AML-193 (cell line): ENCODE results near the gene UQCRHL.
"Not testable (repeated sequence)": the region's sequence is repeated elsewhere in the genome, so short reads cannot be mapped to it uniquely, and the experiment has no call there.

Experiments used
- DNase-seq, 2 experiments: peaks; one replicate each; lab custom pipeline; 2025; lab: John Stamatoyannopoulos, UW

UQCRHL gene

GRCh38 chr1:15807549-15807948 is at the start of gene UQCRHL:
TSS of gene UQCRHL (minus strand) at chr1:15807649. CDS start at chr1:15807649, 0 bp downstream.
- DNase-seq: not testable (repeated sequence)

DNA sequence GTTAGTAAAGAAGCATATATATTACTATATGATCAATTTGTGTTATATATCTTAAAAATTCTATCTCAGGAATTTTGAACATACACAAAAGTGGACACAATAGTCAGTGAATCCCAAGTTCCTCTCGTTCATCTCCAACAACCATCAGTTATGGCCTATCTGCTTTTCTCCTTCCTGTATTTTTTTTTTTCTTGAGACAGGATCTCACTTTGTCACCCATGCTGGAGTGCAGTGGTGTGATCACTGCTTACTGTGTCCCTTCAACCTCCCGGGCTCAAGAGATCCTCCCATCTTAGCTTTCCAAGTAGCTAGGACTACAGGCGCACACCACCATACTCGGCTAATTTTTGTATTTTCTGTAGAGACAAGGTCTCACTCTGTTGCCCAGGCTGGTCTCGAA is 49.4 kb upstream of the UQCRHL start:
- DNase-seq: no peak

- DNase-seq: no peak
Measured at GRCh38 chr1:15852828-15853302, 45.4 kb upstream of the UQCRHL start.

GRCh38 chr1:15852036-15852827 is 44.8 kb upstream of the UQCRHL start:
- no peak for DNase-seq

DNA sequence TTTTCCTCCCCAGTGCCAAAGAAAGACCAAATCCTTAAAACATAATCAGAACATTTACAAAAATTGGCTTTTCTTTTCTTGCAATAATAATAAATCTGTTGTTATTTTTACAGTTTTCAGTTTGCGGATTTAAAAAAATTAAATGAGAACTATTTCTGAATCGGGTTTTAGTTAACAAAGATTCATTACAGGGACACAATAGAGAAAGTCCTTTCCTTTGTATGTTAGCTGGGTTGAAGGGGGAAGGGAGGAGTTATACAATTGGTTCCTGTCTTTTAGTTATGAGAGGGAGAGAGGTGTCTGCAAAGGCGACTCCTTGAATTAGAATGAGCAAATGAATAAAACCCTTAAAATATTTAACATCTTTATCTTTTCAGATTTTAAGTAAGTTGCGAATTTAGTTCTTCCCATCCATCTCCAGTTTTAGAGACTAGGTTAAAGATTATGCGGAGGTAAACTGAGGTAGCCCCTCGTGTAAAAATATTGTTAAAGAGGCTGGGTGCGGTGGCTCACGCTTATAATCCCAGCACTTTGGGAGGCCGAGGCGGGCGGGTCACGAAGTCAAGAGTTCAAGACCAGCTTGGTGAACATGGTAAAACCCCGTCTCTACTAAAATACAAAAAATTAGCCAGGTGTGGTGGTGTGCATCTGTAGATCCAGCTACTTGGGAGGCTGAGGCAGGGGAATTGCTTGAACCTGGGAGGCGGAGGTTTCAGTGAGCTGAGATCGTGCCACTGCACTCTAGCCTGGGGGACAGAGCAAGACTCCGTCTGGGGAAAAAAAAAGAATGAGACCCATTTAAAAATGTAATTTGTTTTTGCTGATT is 44.0 kb upstream of the UQCRHL start:
- DNase-seq: peak in 1 of 2 experiments; percentile 5

DNA sequence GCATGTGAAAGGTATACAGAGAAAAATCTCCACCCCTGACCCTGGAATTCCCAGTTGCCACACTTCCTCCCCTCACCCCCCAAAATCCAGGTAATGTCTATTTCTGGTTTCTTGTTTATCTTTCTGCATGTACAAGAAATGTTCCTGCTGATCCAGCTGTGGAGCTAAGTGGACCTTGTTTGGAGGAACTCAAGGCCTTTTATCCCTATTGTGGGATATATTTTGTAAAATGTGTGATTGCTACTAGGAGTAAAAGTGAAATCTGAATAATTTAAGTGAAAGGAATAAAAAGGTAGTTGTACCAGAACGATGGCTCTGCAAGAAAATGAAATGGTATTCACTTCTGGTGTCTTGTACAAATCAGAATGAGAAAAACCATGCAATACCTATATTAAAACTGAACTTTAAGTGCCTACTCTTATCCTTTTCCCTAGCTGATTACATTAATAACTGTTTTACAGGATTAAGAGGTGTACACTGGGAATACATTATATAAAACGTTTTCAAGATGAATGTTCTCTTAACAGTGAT is 43.1 kb upstream of the UQCRHL start:
- DNase-seq: peak in 1 of 2 experiments; percentile 10

- peak in 1 of 2 experiments; percentile 15 for DNase-seq
Measured at GRCh38 chr1:15849775-15850324, 42.4 kb upstream of the UQCRHL start.

GRCh38 chr1:15848929-15849774 is 41.7 kb upstream of the UQCRHL start:
- DNase-seq: peak; percentile 28 to 43

DNA sequence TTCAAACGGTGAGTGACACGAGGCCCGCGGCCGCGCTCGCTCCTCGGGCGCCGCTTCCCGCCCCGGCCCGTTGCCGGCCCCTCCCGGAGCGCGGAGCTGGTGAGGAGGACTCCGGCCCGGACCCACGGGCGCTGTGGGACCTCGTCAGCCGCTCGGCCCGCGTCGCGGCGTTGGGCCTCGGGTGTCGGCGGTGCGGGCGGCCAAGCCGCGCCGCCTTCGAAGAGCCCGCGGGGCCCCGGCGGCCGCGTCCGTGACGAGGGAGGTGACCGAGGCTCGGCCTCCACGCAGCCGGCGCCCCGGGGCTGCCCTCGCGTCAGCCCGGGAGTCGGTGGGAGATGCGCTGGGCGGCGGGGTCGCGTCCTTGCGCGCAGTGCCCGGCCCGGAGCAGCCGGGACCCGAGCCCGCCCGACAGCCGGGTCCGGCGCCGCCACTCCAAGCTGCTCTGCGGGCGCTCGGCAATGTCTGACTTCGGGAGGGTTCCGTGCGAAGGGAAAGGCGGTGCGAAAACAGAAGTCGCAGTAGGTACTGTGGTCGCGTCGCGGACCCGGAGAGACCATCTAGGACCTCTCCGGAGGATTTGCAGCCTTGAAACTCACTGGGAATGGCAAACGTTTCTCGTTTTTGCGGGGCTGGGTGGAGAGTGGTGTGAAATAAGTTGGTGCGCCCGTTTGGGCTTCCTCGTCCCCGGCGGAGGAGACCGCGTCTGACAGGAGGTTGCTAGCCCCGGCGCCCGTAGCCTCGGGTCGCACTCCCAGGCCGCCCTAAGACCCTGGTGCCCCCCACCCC is 40.9 kb upstream of the UQCRHL start:
- no peak for DNase-seq

- no peak for DNase-seq
Measured at GRCh38 chr1:15847893-15848142, 40.4 kb upstream of the UQCRHL start.

GRCh38 chr1:15847100-15847892 is 39.8 kb upstream of the UQCRHL start, which contains the start of gene SPEN:
TSS of gene SPEN (plus strand) at chr1:15847707. CDS start at chr1:15848068, 361 bp downstream.
- peak; percentile 76 to 80 for DNase-seq

DNA sequence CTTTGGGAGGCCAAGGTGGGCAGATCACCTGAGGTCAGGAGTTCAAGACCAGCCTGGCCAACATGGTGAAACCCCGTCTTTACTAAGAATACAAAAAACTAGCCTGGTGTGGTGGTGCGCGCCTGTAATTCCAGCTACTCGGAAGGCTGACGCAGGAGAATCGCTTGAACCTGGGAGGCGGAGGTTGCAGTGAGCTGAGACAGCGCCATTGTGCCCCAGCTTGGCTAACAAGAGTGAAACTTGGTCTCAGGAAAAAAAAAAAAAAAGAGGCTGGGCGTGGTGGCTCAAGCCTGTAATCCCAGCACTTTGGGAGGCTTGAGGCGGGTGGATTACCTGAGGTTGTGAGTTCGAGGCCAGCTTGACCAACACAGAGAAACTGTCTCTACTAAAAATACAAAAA is 38.6 kb upstream of the UQCRHL start:
- not testable (repeated sequence) for DNase-seq

- no peak for DNase-seq
Measured at GRCh38 chr1:15843826-15844572, 36.5 kb upstream of the UQCRHL start.

- no peak for DNase-seq
Measured at GRCh38 chr1:15838721-15839120, 31.3 kb upstream of the UQCRHL start.

DNA sequence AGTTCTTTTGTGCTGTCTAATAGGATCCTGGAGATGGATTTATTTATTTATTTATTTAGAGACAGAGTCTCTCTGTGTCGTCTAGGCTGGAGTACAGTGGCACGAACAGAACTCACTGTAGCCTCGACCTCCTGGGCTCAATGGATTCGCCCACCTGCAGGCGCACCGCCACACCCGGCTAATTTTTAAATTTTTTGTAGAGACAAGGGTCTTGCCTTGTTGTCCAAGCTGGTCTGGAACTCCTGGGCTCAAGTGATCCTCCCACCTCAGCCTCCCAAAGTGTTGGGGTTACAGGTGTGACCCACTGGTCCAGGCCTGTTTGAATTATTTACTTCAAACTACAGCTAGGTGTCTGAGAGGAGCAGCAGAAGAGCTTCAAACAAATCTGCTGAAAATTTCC is 30.5 kb upstream of the UQCRHL start:
- DNase-seq: no peak

DNA sequence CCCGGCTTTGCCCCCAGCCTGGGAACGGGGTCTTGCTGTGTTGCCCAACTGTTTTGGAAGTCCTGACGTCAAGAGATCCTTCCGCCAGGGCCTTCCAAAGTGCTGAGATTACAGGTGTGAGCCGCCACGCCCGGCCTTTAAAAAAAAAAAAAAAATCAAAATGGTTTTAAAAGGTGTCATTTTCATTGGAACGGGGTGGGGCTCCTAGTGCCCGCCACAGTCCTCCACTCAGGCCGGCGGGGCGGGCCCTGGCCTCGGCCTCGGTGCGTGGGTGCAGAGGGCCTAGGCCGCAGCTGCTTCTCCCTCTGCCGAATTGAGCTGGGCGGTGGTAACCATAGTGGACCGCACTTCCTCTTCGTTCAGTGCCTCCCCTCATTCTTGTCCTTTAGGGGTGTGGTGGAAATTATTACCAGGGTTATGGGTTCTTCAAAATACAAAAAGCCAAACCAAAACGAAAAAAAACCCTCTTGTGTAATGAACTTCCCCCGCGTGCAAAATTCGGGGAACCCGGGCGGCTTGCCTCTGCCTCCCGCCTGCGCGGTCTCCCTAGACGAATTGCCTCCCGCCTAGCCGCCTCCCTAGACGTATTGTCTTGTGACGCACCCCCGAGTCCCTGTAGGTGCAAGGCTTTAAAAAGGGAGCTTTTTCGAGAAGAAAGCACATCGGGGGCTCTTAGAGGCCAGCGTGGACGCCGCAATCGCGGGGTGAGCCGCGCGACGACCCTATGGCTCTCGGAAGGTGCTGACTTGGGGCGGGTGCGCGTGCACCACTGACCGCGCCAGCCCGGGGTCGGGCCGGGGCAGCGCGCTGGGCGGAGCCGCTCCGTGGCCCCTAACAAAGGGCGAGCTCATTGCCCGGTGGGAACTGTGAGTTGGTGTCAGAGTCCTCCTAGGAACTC is 29.6 kb upstream of the UQCRHL start:
- DNase-seq: peak; percentile 64 to 76

- not testable (repeated sequence) for DNase-seq
Measured at GRCh38 chr1:15836511-15836771, 29.0 kb upstream of the UQCRHL start.

GRCh38 chr1:15835741-15836510 is 28.5 kb upstream of the UQCRHL start:
- DNase-seq: peak; percentile 91 to 92
